GM19324 (cell line): Measurements from ENCODE around the gene PI4KA.

ENCODE experiments used
- ATAC-seq: cut with Tn5 transposase; IDR thresholded peaks from one replicate; pipeline ENCODE4 v1.9.1; 2021; ENCODE audit warnings: mild to moderate bottlenecking, moderate library complexity; ENCODE audit not compliant: unreplicated experiment, low FRiP score

Gene PI4KA

GRCh38 chr22:20881869-20882815, 23.5 kb upstream of the PI4KA start:
- no peak for ATAC-seq

GRCh38 chr22:20881231-20881630, 22.6 kb upstream of the PI4KA start:
- ATAC-seq = no peak

- no peak for ATAC-seq
These were observed 19.1 kb upstream of the PI4KA start for GRCh38 chr22:20877715-20878114.

GRCh38 chr22:20875296-20875695, 16.7 kb upstream of the PI4KA start:
- ATAC-seq = no peak

GRCh38 chr22:20873214-20873613, 14.6 kb upstream of the PI4KA start:
- ATAC-seq = no peak

GRCh38 chr22:20869234-20869633, 10.6 kb upstream of the PI4KA start:
- ATAC-seq = no peak

GRCh38 chr22:20868025-20868962, 9.7 kb upstream of the PI4KA start:
- ATAC-seq = no peak

GRCh38 chr22:20867179-20868024, 8.8 kb upstream of the PI4KA start:
- no peak for ATAC-seq

GRCh38 chr22:20866736-20867135, 8.1 kb upstream of the PI4KA start:
- ATAC-seq = no peak

- ATAC-seq = no peak
These were observed 7.3 kb upstream of the PI4KA start for GRCh38 chr22:20865875-20866445.

GRCh38 chr22:20865331-20865730, 6.7 kb upstream of the PI4KA start:
- ATAC-seq = no peak

- no peak for ATAC-seq
These were observed 5.7 kb upstream of the PI4KA start for GRCh38 chr22:20864186-20864908.

GRCh38 chr22:20863366-20863765, 4.8 kb upstream of the PI4KA start:
- no peak for ATAC-seq

GRCh38 chr22:20862540-20862939, 3.9 kb upstream of the PI4KA start:
- ATAC-seq = no peak

- ATAC-seq = no peak
These were observed 1.0 kb upstream of the PI4KA start for GRCh38 chr22:20859615-20860014.

GRCh38 chr22:20857838-20858614, 585 bp downstream of the PI4KA start:
- peak; percentile 70 for ATAC-seq

GRCh38 chr22:20857247-20857643, 1.4 kb downstream of the PI4KA start:
- no peak for ATAC-seq

- no peak for ATAC-seq
These were observed 5.4 kb downstream of the PI4KA start for GRCh38 chr22:20853236-20853660.

GRCh38 chr22:20852503-20852902, 6.1 kb downstream of the PI4KA start:
- no peak for ATAC-seq
